ES-I3 (cell line): Measurements from ENCODE around the gene HYAL1.
"Not testable (repeated sequence)": the region's sequence is repeated elsewhere in the genome, so short reads cannot be mapped to it uniquely, and the experiment has no call there.

Experiments
- H3K36me3 ChIP-seq: 2 replicates; pipeline ENCODE4 v1.6.1; 2013; ENCODE audit warnings: mild to moderate bottlenecking, low read length, control low read depth, moderate library complexity; ENCODE audit not compliant: insufficient read depth
- H3K4me1 ChIP-seq: 2 replicates; pipeline ENCODE4 v1.6.1; 2013; ENCODE audit warnings: mild to moderate bottlenecking, control low read depth, low read length; ENCODE audit not compliant: insufficient read depth
- H3K9ac ChIP-seq: 2 replicates; pipeline ENCODE4 v1.6.1; 2013; ENCODE audit warnings: low read depth, mild to moderate bottlenecking, low read length, moderate library complexity
- H3K9me3 ChIP-seq: 2 replicates; pipeline ENCODE4 v1.6.1; 2013; ENCODE audit warnings: mild to moderate bottlenecking, low read length, moderate library complexity; ENCODE audit not compliant: control insufficient read depth, insufficient read depth

Gene HYAL1

GRCh38 chr3:50318615-50319014 lies 15.2 kb upstream of the HYAL1 start:
- H3K4me1 ChIP-seq, result peaks cover 31% of the 10 kb centered on the region; the same call in 1 of the 2 replicates
- H3K9ac ChIP-seq, result no peak overlapping the region
- peaks cover 9% of the 10 kb centered on the region for H3K36me3 ChIP-seq
- H3K9me3 ChIP-seq, result no peaks in the 10 kb centered on the region

- Histone ChIP-seq H3K9ac (no peak overlapping the region), H3K36me3 (peaks cover 9% of the 10 kb centered on the region), H3K4me1 (peaks cover 28% of the 10 kb centered on the region; the same call in 1 of the 2 replicates), H3K9me3 (no peaks in the 10 kb centered on the region)
Measured at GRCh38 chr3:50318163-50318562, 14.8 kb upstream of the HYAL1 start.

GRCh38 chr3:50317300-50317699 lies 13.9 kb upstream of the HYAL1 start:
- H3K9me3 ChIP-seq, result no peaks in the 10 kb centered on the region
- H3K9ac ChIP-seq, result no peak overlapping the region
- H3K36me3 ChIP-seq, result peaks cover 9% of the 10 kb centered on the region
- H3K4me1 ChIP-seq, result peaks cover 23% of the 10 kb centered on the region; the same call in 1 of the 2 replicates

- peaks cover 23% of the 10 kb centered on the region; the same call in 1 of the 2 replicates for H3K4me1 ChIP-seq
- H3K36me3 ChIP-seq, result peaks cover 9% of the 10 kb centered on the region
- H3K9me3 ChIP-seq, result no peaks in the 10 kb centered on the region
- H3K9ac ChIP-seq, result no peak overlapping the region
Measured at GRCh38 chr3:50316657-50317242, 13.4 kb upstream of the HYAL1 start.

- Histone ChIP-seq H3K36me3 (peaks cover 9% of the 10 kb centered on the region), H3K9me3 (no peaks in the 10 kb centered on the region; the same call in 1 of the 2 replicates), H3K9ac (no peak overlapping the region), H3K4me1 (peaks cover 16% of the 10 kb centered on the region; the same call in 1 of the 2 replicates)
Measured at GRCh38 chr3:50314816-50315215, 11.4 kb upstream of the HYAL1 start.

- Histone ChIP-seq H3K4me1 (peaks cover 14% of the 10 kb centered on the region; the same call in 1 of the 2 replicates), H3K9me3 (no peaks in the 10 kb centered on the region; the same call in 1 of the 2 replicates), H3K36me3 (peaks cover 6% of the 10 kb centered on the region; the same call in 1 of the 2 replicates), H3K9ac (no peak overlapping the region)
Measured at GRCh38 chr3:50314342-50314741, 11.0 kb upstream of the HYAL1 start.

- H3K9me3 ChIP-seq, H3K4me1 ChIP-seq, H3K9ac ChIP-seq, H3K36me3 ChIP-seq: not testable (repeated sequence)
Measured at GRCh38 chr3:50312041-50312440, 8.7 kb upstream of the HYAL1 start.

GRCh38 chr3:50304601-50305000 lies 1.2 kb upstream of the HYAL1 start:
- Histone ChIP-seq H3K9me3 (peaks cover 5% of the 10 kb centered on the region; the same call in 1 of the 2 replicates), H3K9ac (no peak overlapping the region), H3K4me1 (peaks cover 11% of the 10 kb centered on the region), H3K36me3 (no peaks in the 10 kb centered on the region)

- H3K4me1 ChIP-seq, result peaks cover 11% of the 10 kb centered on the region
- H3K9ac ChIP-seq, result no peak overlapping the region
- H3K36me3 ChIP-seq, result no peaks in the 10 kb centered on the region
- peaks cover 5% of the 10 kb centered on the region; the same call in 1 of the 2 replicates for H3K9me3 ChIP-seq
Measured at GRCh38 chr3:50302095-50303012, 1.0 kb downstream of the HYAL1 start.

GRCh38 chr3:50300681-50301254 lies 2.6 kb downstream of the HYAL1 start:
- H3K9me3 ChIP-seq, result peaks cover 1% of the 10 kb centered on the region; the same call in 1 of the 2 replicates
- no peak overlapping the region for H3K9ac ChIP-seq
- H3K4me1 ChIP-seq, result peaks cover 11% of the 10 kb centered on the region
- no peaks in the 10 kb centered on the region for H3K36me3 ChIP-seq

- H3K36me3 ChIP-seq, result no peaks in the 10 kb centered on the region
- H3K4me1 ChIP-seq, result peaks cover 11% of the 10 kb centered on the region
- peak overlapping the region; percentile 45 for H3K9ac ChIP-seq
- H3K9me3 ChIP-seq, result no peaks in the 10 kb centered on the region
Measured at GRCh38 chr3:50299929-50300680, 3.3 kb downstream of the HYAL1 start.

- Histone ChIP-seq H3K4me1 (peaks cover 11% of the 10 kb centered on the region), H3K9ac (peak overlapping the region; percentile 45), H3K9me3 (no peaks in the 10 kb centered on the region), H3K36me3 (no peaks in the 10 kb centered on the region)
Measured at GRCh38 chr3:50299638-50299928, 3.8 kb downstream of the HYAL1 start.

- Histone ChIP-seq H3K9ac (peak within 1 kb of the TSS; percentile 97), H3K4me1 (peaks cover 11% of the 10 kb centered on the region), H3K36me3 (no peaks in the 10 kb centered on the region), H3K9me3 (no peaks in the 10 kb centered on the region)
Measured at GRCh38 chr3:50298836-50299637, 4.3 kb downstream of the HYAL1 start, which contains the start of the genes HYAL3 and NAA80. HYAL3 (minus strand) TSS chr3:50299405; CDS start chr3:50295602, 3,803 bp downstream. NAA80 (minus strand) TSS chr3:50299405; CDS start chr3:50297463, 1,942 bp downstream.
